Activated naive CD4-positive, alpha-beta T cell treated with anti-CD3 and anti-CD28 coated beads, Interleukin-2, amount 10 ng/mL, durations not matched to agents 5 hours and 36 hours (primary cell): ENCODE data around the gene POLL. TPM values are rescaled to one million over a fixed set of nuclear protein-coding genes. Genes with fewer than 3 reads are reported as not detected.

ENCODE experiments used
- microRNA-seq: library from miRNA; unstranded; fragments of <30 nt; microRNA quantifications from one replicate; pipeline ENCODE4 v1.2.0, GENCODE V29; 2022; ENCODE audit warnings: borderline microRNAs expressed, borderline replicate concordance
- total RNA-seq, 2 experiments: library from RNA; stranded (reverse); gene quantifications; one replicate each; pipeline ENCODE4 v1.2.3, GENCODE V29; 2021

The POLL gene
- 10 to 100 TPM; 34.0 to 36.5 TPM for total RNA-seq

GRCh38 chr10:101587725-101588653 is at the start of gene POLL, which contains the start of gene DPCD:
Gene POLL (minus strand): TSS chr10:101588257. CDS start chr10:101587360, 897 bp downstream.
Gene DPCD (plus strand): TSS chr10:101588321. CDS start chr10:101588337, 16 bp downstream.

Small RNAs within 50 kb of the gene (microRNA-seq; reads per million reads assigned to microRNA genes)
- gene MIR3158-1 (not detected), gene MIR3158-2 (not detected)

Other genes starting within 250 kb of the POLL start
- 10 to 100 TPM; 11.6 to 13.5 TPM for gene BTRC, start 234.1 kb downstream of the POLL start, total RNA-seq
- 1 to 10 TPM; 2.9 TPM for gene DPCD, start 64 bp upstream of the POLL start, total RNA-seq
- gene FBXW4, start 106.9 kb upstream of the POLL start, total RNA-seq: 10 to 100 TPM; 46.1 to 46.3 TPM
- not detected for gene FGF8, start 187.9 kb upstream of the POLL start, total RNA-seq
- gene NPM3, start 195.2 kb upstream of the POLL start, total RNA-seq: 10 to 100 TPM; 27.9 to 28.9 TPM
- gene OGA, start 230.2 kb upstream of the POLL start, total RNA-seq: 100 to 1,000 TPM; 146 to 156 TPM